ENCODE results near the gene GPR141.

GPR141 gene

DNA sequence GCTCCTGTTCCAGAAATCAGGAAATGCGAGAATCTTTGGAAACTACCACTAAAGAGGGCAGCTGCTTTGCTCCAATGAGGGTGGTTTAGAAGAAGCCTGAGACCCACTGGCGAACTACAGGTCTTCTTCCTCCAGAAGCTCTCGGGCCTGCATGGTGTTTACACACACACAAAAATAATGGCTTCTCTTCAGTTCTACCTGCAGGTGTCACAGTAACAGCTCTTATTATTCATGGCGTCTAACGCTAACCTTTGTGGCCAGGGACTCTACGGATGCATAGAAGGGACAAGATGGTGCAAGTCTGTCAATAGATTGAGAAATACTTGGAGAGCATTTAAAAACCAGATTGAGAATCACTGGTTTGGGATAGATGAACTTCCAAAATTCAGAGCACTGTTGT is 22.4 kb downstream of the GPR141 start:
- no peak overlapping the region for H2AFZ ChIP-seq (ENCODE audit: low read length)
- no peak for DNase-seq
- TF ChIP-seq, protein P1, sequence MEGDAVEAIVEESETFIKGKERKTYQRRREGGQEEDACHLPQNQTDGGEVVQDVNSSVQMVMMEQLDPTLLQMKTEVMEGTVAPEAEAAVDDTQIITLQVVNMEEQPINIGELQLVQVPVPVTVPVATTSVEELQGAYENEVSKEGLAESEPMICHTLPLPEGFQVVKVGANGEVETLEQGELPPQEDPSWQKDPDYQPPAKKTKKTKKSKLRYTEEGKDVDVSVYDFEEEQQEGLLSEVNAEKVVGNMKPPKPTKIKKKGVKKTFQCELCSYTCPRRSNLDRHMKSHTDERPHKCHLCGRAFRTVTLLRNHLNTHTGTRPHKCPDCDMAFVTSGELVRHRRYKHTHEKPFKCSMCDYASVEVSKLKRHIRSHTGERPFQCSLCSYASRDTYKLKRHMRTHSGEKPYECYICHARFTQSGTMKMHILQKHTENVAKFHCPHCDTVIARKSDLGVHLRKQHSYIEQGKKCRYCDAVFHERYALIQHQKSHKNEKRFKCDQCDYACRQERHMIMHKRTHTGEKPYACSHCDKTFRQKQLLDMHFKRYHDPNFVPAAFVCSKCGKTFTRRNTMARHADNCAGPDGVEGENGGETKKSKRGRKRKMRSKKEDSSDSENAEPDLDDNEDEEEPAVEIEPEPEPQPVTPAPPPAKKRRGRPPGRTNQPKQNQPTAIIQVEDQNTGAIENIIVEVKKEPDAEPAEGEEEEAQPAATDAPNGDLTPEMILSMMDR (IDR thresholded peaks at IDR 0.05; ENCODE audit: low read length), result no peak
- TF ChIP-seq EZH2 (optimal IDR thresholded peaks at IDR 0.05; ENCODE audit: low read depth, low read length) (no peak), EZH2phosphoT487 (IDR thresholded peaks at IDR 0.05; ENCODE audit: low read length) (no peak)

DNA sequence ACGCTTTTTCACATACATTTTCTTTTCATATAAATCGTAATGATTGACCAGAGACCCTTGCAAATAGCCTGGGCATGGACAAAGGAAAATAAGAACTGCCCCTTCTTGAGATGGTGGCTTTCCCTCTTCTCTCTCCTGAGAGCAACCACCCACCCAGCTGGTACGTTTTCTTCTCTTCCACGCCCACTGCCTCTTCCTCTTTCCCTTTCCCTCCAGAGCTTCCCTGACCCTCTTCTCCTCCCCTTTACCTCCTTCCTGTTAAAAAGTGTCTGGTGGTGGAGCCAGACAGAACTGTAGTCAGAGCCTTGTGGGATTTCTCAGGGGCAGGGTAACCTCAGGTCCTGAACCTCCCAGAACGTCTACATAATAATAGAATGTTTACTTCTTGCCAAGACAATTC is 23.2 kb downstream of the GPR141 start:
- DNase-seq, result no peak
- no peaks in the 10 kb centered on the region for H3K9me2 ChIP-seq (replicated peaks; ENCODE audit: insufficient read depth, low read length)
- TF ChIP-seq EZH2phosphoT487 (IDR thresholded peaks at IDR 0.05; ENCODE audit: low read length), result no peak
- no peak for TF ChIP-seq EZH2 (optimal IDR thresholded peaks at IDR 0.05; ENCODE audit: low read depth, low read length)
- TF ChIP-seq, protein P1 (IDR thresholded peaks at IDR 0.05; ENCODE audit: low read length), result no peak
- no peak overlapping the region for H3K9ac ChIP-seq (ENCODE audit: low read length)
- H3K79me2 ChIP-seq (ENCODE audit: low read length), result no peaks in the 10 kb centered on the region
- H3K27me3 ChIP-seq (replicated peaks; ENCODE audit: insufficient read depth, low read length), result no peaks in the 10 kb centered on the region
- H3K36me3 ChIP-seq (replicated peaks; ENCODE audit: insufficient read depth, low read length), result no peaks in the 10 kb centered on the region
- no peaks in the 10 kb centered on the region for H3F3A ChIP-seq (ENCODE audit: insufficient read depth, low read length)
- no peak overlapping the region for H3K4me2 ChIP-seq (ENCODE audit: low read depth, low read length)
- no peaks in the 10 kb centered on the region for H4K20me1 ChIP-seq (ENCODE audit: insufficient read depth, low read length)
- no peaks in the 10 kb centered on the region for H3K9me3 ChIP-seq (replicated peaks; ENCODE audit: insufficient read depth, low read length)
- H3K4me3 ChIP-seq (ENCODE audit: low read length), result no peak overlapping the region
- H2AFZ ChIP-seq (ENCODE audit: low read length), result no peak overlapping the region
- no peak overlapping the region for H3K27ac ChIP-seq (ENCODE audit: low read length)
- peaks cover 9% of the 10 kb centered on the region for H3K4me1 ChIP-seq (ENCODE audit: low read length)

More for the DNA sequence above, 22.4 kb downstream of the GPR141 start:
- no peaks in the 10 kb centered on the region for H3F3A ChIP-seq (ENCODE audit: insufficient read depth, low read length)
- peaks cover 9% of the 10 kb centered on the region for H3K4me1 ChIP-seq (ENCODE audit: low read length)
- H3K27ac ChIP-seq (ENCODE audit: low read length), result no peak overlapping the region
- no peak overlapping the region for H3K9ac ChIP-seq (ENCODE audit: low read length)
- H3K36me3 ChIP-seq (replicated peaks; ENCODE audit: insufficient read depth, low read length), result no peaks in the 10 kb centered on the region
- H3K4me3 ChIP-seq (ENCODE audit: low read length), result no peak overlapping the region
- H3K27me3 ChIP-seq (replicated peaks; ENCODE audit: insufficient read depth, low read length), result no peaks in the 10 kb centered on the region
- no peaks in the 10 kb centered on the region for H3K79me2 ChIP-seq (ENCODE audit: low read length)
- H3K4me2 ChIP-seq (ENCODE audit: low read depth, low read length), result no peak overlapping the region
- H4K20me1 ChIP-seq (ENCODE audit: insufficient read depth, low read length), result no peaks in the 10 kb centered on the region
- H3K9me3 ChIP-seq (replicated peaks; ENCODE audit: insufficient read depth, low read length), result no peaks in the 10 kb centered on the region
- no peaks in the 10 kb centered on the region for H3K9me2 ChIP-seq (replicated peaks; ENCODE audit: insufficient read depth, low read length)

DNA sequence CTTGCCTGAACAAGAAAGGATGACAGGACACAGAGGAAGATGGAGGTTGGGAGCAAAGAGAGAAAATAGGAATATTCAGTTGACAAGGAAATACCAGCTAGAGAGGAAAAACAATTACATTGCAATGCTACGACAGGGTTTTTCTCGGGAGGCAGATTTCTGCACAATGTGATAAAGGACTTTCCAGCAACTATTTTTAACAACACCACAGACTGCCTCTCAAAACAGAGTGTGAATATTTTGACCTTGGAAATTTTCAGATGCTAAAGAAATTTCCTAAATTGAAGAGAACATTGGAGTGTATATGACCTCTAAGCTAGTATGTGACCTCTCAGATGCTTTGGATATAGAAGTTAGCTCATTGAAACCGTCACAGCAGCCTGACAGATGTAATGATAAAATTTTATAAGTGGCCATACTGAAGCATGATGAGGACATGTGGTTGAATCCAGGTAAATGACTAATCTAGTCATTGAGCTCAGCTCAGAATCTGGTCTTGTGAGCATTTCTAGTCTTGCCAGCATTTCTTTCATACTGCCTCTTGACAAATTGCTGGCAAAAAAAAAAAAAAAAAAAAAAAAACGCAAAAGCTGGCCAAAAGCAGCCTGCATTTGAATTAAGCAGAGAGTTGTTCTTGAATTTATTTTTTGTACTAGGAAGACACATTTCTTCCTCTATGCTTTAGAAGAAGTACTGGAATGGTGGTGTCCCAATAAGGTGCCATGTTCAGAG is 24.4 kb downstream of the GPR141 start:
- Histone ChIP-seq H3K9me2 (replicated peaks; ENCODE audit: insufficient read depth, low read length) (no peaks in the 10 kb centered on the region), H2AFZ (ENCODE audit: low read length) (no peak overlapping the region), H3K4me2 (ENCODE audit: low read depth, low read length) (no peak overlapping the region), H3K9ac (ENCODE audit: low read length) (no peak overlapping the region), H3K27ac (ENCODE audit: low read length) (no peak overlapping the region), H3K79me2 (ENCODE audit: low read length) (no peaks in the 10 kb centered on the region), H3K9me3 (replicated peaks; ENCODE audit: insufficient read depth, low read length) (no peaks in the 10 kb centered on the region), H3K27me3 (replicated peaks; ENCODE audit: insufficient read depth, low read length) (no peaks in the 10 kb centered on the region), H3F3A (ENCODE audit: insufficient read depth, low read length) (no peaks in the 10 kb centered on the region), H3K36me3 (replicated peaks; ENCODE audit: insufficient read depth, low read length) (no peaks in the 10 kb centered on the region), H3K4me3 (ENCODE audit: low read length) (no peak overlapping the region), H4K20me1 (ENCODE audit: insufficient read depth, low read length) (no peaks in the 10 kb centered on the region), H3K4me1 (ENCODE audit: low read length) (peaks cover 7% of the 10 kb centered on the region)
- DNase-seq, result no peak
- TF ChIP-seq, protein P1 (IDR thresholded peaks at IDR 0.05; ENCODE audit: low read length), result no peak
- TF ChIP-seq EZH2phosphoT487 (IDR thresholded peaks at IDR 0.05; ENCODE audit: low read length) (no peak), EZH2 (optimal IDR thresholded peaks at IDR 0.05; ENCODE audit: low read depth, low read length) (no peak)

All from MM.1S (cell line).